Activated gamma-delta T cell treated with Interleukin-2 at 50 U/mL for 16 hours (primary cell): Measurements from ENCODE around the gene LIMD2.
A peak's percentile ranks its signal among the peaks of the same experiment; 100 is the strongest.
"Not testable (repeated sequence)": the region's sequence is repeated elsewhere in the genome, so short reads cannot be mapped to it uniquely, and the experiment has no call there.

Experiments used
- DNase-seq: peaks from one replicate; pipeline ENCODE4 v3.0.0-alpha.2; 2020

Gene LIMD2

DNA sequence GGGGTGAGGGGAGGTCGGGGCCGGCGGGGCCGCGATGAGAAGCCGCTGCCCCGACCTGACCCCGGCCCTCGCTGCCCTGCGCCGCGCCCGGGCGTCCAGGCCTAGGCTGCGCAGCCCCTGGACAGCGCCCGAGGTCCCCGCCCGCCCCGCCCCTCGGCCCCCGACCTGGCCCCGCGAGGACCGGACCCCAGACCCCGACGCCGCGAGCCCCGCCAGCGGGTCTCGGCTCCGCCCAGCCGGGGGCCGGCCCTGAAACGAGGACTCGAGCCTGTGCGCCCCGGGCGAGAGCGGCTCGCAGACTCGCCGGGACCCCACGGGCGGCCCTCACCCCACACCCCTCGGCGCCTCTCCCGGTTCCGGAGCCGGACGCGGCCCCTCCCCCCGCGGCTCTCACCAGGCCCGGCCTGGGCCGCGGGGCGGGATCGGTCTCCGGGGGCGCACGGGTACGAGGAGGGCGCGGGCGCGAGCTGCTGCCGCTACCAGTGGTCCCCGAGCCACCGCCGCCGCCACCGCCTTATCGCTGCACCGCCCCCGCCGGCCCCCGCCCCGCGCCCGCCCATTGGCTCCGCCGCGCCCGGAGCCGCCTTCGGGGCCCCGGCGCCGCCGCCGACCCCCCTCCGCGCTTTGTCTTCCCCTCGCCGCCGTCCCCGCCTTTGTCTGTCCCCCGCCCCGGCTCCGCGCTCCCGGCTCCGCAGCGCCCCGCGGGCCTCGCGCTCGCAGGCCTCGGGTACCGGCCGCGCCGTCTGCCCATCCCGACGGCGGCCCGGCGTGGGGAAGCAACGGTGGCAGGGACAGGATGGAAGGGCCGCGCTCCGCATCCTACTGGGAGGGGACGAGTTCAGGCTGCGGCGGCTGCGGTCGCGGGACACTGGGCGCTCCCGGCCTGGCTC lies at the start of gene LIMD2:
Gene LIMD2 (minus strand): TSS at position 488 of the 890 bp plus-strand sequence. CDS start 827 bp downstream, outside the sequence.
- DNase-seq: peak; percentile 89

DNA sequence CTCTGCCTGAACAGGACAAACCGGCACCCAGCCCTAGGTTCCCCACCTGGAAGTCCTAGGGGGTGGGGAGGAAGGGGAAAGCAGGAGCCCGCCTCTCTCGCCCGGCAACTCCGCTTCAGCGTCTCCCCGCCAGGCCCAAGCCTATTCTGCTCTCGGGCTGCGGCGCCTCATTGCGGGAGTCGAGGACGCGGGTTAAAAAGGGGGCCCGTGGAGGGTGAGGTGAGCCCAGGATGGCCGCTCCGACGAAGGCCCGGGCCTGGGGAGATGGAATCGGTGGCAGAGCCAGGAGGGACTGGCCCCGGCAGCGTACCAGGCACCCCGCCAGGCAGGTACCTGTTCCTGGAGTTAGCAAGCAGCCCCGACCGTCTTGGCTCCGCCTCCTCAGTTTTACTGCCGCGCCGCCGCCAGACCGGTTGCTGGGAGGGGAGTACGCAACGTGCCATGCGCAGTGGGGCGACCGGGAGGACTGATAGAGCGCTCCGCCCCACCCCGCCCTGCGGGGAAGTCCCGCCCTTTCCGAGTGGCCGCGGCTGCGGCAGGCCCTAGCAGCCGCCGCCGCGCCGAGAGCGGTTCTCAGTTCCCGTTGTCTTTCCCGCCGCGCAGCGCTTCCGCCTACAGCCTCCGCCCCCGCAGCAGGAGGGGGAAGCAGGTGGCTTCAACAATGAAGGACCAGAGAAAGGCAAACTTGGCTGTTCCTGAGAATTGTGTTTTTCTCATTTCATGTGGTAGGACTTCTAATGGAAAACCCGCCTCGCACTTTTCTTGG lies 41.7 kb upstream of the LIMD2 start, which contains the start of gene STRADA:
Gene STRADA (minus strand): TSS at position 392 of the 766 bp plus-strand sequence. CDS start 13,430 bp downstream, outside the sequence.
- DNase-seq: peak; percentile 99

GRCh38 chr17:63741143-63741407 lies 41.1 kb upstream of the LIMD2 start:
- no peak for DNase-seq

GRCh38 chr17:63740464-63741142 lies 40.7 kb upstream of the LIMD2 start:
- DNase-seq: no peak

DNA sequence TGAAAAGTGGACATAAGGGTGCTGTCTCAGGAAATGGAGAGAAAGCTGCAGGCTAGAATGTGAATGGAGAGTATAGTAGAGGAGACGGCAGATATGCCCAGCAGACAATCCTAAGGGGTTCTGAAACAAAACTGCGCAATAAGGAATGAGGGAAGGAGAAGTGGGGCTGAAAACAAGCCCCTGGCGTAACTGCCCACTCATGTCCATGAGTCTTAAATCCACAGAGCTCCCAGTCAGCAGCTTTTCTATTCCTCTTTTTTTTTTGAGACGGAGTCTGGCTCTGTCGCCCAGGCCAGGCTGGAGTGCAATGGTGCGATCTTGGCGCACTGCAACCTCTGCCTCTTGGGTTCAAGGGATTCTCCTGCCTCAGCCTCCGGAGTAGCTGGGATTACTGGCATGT lies 35.8 kb upstream of the LIMD2 start:
- DNase-seq: no peak

DNA sequence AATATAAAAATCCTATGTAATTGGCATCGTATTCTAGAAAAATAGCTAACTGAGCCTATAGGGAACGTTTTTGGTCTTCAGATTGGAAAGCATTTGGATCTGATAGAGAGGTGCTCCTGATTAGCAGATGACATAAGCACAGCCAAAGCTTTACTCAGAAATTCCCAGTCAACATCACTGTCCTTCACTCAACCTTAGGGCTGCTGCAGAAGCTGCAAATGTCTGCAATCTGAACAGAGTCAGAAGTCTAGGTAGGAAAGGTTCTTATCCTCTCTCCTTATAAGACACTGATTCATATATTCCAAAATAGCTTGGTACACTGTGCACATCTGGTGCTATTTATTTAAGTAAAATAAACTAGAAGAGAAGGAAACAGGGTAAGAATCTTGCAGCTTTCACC lies 22.5 kb upstream of the LIMD2 start:
- DNase-seq: no peak

DNA sequence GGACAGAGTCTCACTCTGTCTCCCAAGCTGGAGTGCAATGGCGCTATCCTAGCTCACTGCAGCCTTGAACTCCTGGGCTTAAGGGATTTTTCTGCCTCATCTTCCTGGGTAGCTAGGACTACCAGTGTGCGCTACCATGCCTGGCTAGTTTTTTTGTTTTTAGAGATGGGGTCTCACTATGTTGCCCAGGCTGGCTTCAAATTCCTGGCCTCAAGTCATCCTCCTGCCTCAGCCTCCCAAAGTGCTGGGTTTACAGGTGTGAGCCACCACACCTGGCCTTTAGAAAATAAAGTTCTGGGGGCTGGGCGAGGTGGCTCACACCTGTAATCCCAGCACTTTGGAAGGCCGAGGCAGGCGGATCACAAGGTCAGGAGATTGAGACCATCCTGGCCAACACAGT lies 20.3 kb upstream of the LIMD2 start:
- DNase-seq: not testable (repeated sequence)

GRCh38 chr17:63718988-63719387 lies 19.1 kb upstream of the LIMD2 start:
- no peak for DNase-seq

DNA sequence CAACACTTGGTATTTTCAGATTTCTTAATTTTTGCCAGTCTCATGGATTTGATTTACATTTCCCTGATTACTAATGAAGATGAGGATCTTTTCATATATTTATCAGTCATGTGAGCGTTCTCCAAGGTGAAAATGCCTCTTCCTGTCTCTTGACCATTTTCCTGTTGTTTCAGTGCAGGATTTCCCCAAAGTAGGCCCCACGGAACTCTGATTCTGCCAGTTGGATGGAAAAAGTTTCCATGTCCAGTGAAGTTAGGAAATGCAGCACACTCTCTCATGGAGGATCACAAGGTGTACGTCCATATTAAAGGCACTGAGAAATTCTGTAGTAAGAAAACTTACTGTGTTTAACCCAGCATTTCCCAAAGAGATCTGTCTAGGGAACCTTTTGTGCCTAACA lies 16.5 kb upstream of the LIMD2 start:
- no peak for DNase-seq

DNA sequence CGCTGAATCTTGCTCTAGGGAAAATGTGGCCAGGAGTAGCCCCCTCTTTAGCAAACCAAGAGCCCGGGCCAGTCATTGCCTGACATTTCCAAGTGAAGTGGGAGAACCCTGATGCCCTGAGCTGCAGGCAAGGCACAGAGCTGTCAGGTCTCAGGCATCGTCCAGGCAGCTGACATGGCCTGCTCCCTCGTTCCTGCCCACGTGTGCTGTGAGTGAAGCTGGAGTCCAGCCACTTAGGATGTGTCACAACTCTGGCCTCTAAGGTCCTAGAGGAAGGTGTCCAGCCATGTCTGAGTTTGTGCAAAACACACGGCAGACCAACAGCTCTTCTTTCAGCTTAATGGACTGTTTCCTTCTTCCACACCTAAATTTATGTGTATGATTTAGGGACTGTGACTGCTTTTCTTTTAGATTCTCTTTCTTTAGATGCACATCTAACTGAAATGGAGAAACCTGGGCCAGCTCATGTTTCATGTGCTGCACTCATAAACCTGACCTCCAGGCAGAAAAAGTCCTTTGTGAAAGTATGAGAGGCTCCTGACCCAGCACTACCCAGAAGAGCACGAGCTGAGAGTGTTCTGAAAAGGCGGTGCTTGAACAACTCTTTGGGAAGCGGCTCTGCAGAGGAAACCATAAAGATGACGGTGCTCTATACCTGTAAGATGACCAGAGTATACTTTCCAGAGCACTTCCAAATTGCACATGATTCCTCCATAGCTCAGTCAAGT lies 14.8 kb upstream of the LIMD2 start:
- DNase-seq: no peak

GRCh38 chr17:63709110-63709509 lies 9.2 kb upstream of the LIMD2 start:
- no peak for DNase-seq

DNA sequence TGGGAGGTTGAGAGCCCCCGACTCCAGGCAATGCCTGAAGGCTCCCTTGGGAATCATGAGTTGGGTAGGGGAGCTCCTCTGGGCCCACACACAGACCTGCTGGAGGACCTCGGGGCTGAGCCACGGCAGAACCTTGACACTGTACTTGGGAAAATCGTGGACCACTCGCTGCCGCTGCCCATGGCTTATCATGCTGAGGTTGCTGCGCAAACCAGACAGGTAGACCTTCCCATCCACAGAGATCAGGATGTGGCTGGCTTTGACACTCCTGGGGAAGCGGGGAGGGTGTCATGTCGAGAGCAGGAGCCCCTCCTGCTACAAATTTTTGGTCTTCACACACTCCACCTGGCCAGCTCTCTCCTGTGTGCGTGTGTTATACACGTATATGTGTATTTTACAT lies 7.2 kb upstream of the LIMD2 start:
- DNase-seq: peak; percentile 41

DNA sequence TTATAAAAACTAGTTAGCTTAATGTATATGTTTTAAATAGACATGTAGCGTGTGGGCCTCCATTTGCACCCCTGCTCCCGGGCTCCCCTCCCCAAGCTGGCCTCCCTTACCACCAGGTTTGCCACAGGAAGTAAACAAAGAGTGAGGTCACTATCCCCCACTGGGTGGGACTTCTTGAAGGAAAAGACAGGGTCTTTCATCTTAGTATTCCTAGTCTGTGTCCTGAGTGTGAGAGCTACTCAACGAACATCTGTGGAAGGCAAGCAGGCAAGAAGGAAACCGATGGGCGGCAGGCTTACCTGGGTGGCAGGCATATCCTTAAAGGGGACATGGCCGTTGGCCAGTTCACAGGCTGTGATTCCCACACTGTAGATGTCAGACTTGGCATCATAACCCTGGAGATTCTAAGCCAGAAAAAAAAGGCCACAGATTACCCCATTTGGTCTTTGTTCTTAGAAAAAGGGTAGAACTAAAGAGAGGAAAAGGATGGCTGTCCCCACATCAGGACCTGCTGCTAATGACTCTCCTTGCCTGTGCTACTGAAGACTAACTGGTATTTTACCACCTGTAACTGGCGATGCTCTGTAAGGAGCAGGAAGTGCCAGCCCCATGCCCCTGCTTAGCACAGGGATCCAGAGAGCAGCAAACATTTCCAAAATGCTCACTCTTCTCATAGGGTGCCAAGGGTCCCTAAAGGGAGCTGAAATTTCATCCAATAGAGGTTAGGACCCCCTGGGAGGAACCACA lies 6.6 kb upstream of the LIMD2 start:
- DNase-seq: no peak

GRCh38 chr17:63705657-63706056 lies 5.7 kb upstream of the LIMD2 start:
- DNase-seq: no peak

DNA sequence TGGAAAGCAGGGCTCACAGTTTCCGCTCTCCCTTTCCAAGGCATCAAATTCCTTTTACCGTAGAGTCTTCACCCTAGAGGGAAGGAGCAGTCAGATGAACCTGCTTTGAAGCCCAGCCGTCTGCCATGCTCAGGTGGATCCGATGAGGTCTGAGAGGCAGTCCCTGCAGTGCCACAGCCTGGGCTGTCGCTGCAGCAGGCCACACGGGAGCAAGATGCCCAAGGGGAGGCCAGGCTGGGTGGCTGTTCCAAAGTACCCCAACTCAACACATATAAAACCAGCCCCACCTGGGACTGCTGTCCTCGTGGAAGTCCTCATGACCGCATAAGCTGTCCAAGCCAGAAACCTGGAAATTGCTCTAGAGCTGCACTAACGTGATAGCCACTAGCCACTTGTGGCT lies 4.9 kb upstream of the LIMD2 start:
- DNase-seq: no peak

DNA sequence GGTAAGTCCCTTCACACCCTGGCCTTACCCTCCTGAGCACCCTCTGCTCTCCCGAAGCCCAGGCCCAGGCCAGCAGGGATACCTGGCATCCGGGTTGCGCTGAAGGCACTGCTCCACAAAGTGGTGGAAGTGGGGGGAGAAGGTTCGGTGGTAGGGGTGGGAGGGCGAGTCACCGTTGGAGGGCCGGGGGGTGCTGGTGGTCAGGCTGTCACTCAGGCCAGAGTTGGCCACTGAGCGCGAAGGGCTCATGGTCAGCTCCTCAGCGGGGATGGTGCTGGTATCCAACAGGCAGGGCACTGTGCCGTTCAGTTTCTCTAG lies 4.3 kb upstream of the LIMD2 start:
- no peak for DNase-seq

GRCh38 chr17:63703556-63704258 lies 3.8 kb upstream of the LIMD2 start:
- DNase-seq: no peak

GRCh38 chr17:63703029-63703428 lies 3.1 kb upstream of the LIMD2 start:
- no peak for DNase-seq

DNA sequence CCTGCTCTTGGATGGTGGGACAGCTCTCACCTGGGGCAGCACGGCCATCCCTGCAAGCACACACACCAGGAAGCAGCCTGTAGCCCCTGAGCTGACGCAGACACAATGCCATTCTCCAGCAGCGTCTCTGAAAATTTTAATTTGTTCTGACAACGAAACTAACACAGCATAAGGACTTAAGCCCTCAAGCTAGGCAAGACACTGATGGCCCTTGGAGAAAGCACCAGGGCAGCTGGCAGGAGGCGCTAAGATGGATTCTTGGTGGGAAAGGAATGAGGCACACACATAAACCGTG lies 2.7 kb upstream of the LIMD2 start:
- no peak for DNase-seq

DNA sequence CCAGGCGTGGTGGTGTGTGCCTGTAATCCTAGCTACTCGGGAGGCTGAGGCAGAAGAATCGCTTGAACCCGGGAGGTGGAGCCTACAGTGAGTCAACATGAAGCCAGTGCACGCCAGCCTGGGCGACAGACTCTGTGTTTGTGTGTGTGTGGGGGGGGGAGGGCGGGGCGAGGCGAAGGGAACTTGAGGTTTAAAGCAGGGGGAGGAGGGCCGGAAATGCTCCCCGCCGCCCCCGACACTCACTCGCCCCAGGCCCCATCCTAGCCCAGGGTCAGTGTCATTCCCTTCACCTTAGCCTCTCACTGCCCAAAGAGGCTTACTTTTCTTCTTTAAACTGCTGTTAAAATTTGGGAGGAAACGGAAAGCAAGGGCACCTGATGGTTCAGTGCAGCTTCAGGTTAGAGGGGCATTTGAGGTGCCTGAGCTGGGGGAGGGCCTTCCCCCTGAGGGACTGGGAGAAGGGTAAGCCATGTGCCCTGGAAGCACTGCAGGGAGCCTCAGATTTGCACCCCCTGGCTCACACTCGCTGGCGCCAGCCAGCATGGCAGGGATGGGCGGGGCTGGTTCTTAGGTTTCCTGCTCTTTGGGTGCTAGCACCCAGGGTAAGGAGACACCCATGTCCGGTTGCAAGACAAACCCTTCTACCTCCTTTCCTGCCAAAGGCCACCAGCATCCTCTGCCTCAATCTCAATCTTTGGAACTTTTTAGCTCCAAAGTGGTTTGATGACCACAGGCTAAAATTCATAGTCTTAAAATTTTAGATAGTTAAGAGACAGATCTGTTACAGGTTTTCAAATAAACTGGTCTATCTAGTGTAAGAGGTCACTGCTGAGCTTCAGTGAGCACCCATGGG lies 2.2 kb upstream of the LIMD2 start:
- DNase-seq: peak; percentile 77

DNA sequence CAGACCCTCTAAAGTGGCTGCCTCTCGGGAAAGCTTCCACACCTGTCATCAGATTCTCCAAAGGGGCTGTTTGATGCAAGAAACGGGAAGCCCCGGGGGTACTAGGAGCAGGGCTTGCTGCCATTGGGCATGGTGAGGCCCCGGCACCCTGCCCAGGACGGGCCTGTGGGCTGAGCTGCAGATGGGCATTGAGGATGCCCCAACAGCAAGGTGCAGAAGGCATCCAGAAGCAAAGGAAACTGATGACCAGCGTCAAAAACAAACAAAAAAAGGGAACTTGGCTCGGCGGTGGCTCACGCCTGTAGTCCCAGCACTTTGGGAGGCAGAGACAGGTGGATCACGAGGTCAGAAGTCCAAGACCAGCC lies 1.5 kb upstream of the LIMD2 start:
- no peak for DNase-seq
